K562 (cell line): ENCODE measurements around the gene NUP214. TPM values are rescaled to one million over a fixed set of nuclear protein-coding genes. Genes with fewer than 3 reads are reported as not detected.

ENCODE experiments used
- ATAC-seq: fragments of 200-7000 bp; cut with Tn5 transposase; 3 replicates; pipeline ENCODE4 v1.9.1; 2020; ENCODE audit warnings: moderate library complexity
- BruUV-seq: library from RNA; stranded (reverse); fragments of 400-500 nt; replicated peaks from 2 replicates; lab custom pipeline; 2021; lab: Mats Ljungman, UMichigan
- CTCF ChIA-PET: fragments of 300-600 bp; formaldehyde crosslinking; extraction: SDS; loops from one replicate; lab custom pipeline; 2021; ENCODE audit warnings: low intra/inter-chr PET ratio; lab: Yijun Ruan, JAX
- POLR2A ChIA-PET: fragments of 300-600, 350-650 bp; sonication (Branson Sonifier 250); formaldehyde crosslinking; extraction: SDS; loops from one replicate; lab custom pipeline; 2021; ENCODE audit warnings: antibody characterized with exemption, inconsistent platforms; lab: Yijun Ruan, JAX
- DNase-seq, 4 experiments: peaks; one replicate each; pipeline versions ENCODE4 v3.0.0 to v3.0.0-alpha.2; 2011 to 2018; ENCODE audit warnings: low spot score in 3 of 4, mixed read lengths in 3 of 4; ENCODE audit errors: extremely low read depth in 1 of 4
- FAIRE-seq: peaks from 2 replicates; lab custom pipeline; 2011; peaks lifted over from hg19 to GRCh38; lab: Jason Lieb, UNC
- H2AFZ ChIP-seq: 2 replicates; pipeline ENCODE4 v1.6.0; 2011; ENCODE audit warnings: low read depth, low read length, control low read depth, inconsistent platforms
- H3K27ac ChIP-seq: fragments of 200-600 bp; 3 replicates; pipeline ENCODE4 v1.8.0; 2011; ENCODE audit warnings: low read depth, mild to moderate bottlenecking, control low read depth, inconsistent platforms, low read length, moderate library complexity, mixed read lengths; ENCODE audit errors: extremely low read depth
- H3K27me3 ChIP-seq, 2 experiments: fragments of 300-600 bp in 1 of 2; 2 replicates in 1 of 2; 3 replicates in 1 of 2; pipeline versions ENCODE4 v1.6.0 to v1.8.0; 2011; ENCODE audit warnings: inconsistent platforms in 2 of 2, low read length in 2 of 2, mild to moderate bottlenecking in 1 of 2, mixed read lengths in 1 of 2, moderate library complexity in 1 of 2; ENCODE audit not compliant: control insufficient read depth in 2 of 2, insufficient read depth in 2 of 2
- H3K36me3 ChIP-seq: fragments of 300-600 bp; 3 replicates; pipeline ENCODE4 v1.8.0; 2011; ENCODE audit warnings: mild to moderate bottlenecking, low read length, inconsistent platforms; ENCODE audit not compliant: control insufficient read depth, insufficient read depth
- H3K4me1 ChIP-seq, 2 experiments: fragments of 200-600 bp in 1 of 2; replicated peaks in 1 of 2; 2 replicates in 1 of 2; 3 replicates in 1 of 2; pipeline versions ENCODE4 v1.5.1 to v1.8.0; 2011; ENCODE audit warnings: inconsistent platforms in 2 of 2, low read length in 2 of 2, mild to moderate bottlenecking in 1 of 2, mixed read lengths in 1 of 2, moderate library complexity in 1 of 2; ENCODE audit not compliant: control insufficient read depth in 2 of 2, insufficient read depth in 2 of 2
- H3K4me2 ChIP-seq: 2 replicates; pipeline ENCODE4 v1.6.1; 2011; ENCODE audit warnings: low read length, control low read depth, inconsistent platforms, mixed read lengths; ENCODE audit not compliant: insufficient read depth
- H3K4me3 ChIP-seq: fragments of 200-600 bp; sonication (generic), shearing (Covaris generic); 2 replicates; pipeline ENCODE4 v1.5.1; 2016; ENCODE audit warnings: control low read depth, inconsistent platforms
- H3K79me2 ChIP-seq: fragments of 200-600 bp; 3 replicates; pipeline ENCODE4 v1.8.0; 2011; ENCODE audit warnings: low read length, inconsistent platforms; ENCODE audit not compliant: control insufficient read depth, insufficient read depth
- H3K9ac ChIP-seq, 2 experiments: 2 replicates each; pipeline versions ENCODE4 v1.6.0 to v1.6.1; 2011; ENCODE audit warnings: low read depth in 2 of 2, low read length in 2 of 2, control low read depth in 1 of 2, inconsistent platforms in 1 of 2, mild to moderate bottlenecking in 1 of 2, mixed read lengths in 1 of 2; ENCODE audit not compliant: insufficient read depth in 1 of 2
- H3K9me1 ChIP-seq: one replicate; pipeline ENCODE4 v1.6.0; 2011; ENCODE audit warnings: inconsistent platforms, mild to moderate bottlenecking, low read length, moderate library complexity; ENCODE audit not compliant: control insufficient read depth, insufficient read depth
- H3K9me3 ChIP-seq: replicated peaks from 2 replicates; pipeline ENCODE4 v1.5.1; 2011; ENCODE audit warnings: low read depth, low read length, inconsistent platforms; ENCODE audit not compliant: control insufficient read depth, insufficient read depth
- H4K20me1 ChIP-seq: replicated peaks from 2 replicates; pipeline ENCODE4 v1.6.1; 2011; ENCODE audit warnings: low read length, inconsistent platforms, mixed read lengths; ENCODE audit not compliant: control insufficient read depth, insufficient read depth
- BACH1 ChIP-seq: fragments of 200-800 bp; sonication (Bioruptor generic); IDR thresholded peaks from 2 replicates; pipeline ENCODE4 v1.6.1; 2016; ENCODE audit warnings: missing genetic modification characterization, missing compliant biosample characterization
- BHLHE40 ChIP-seq: IDR thresholded peaks from 2 replicates; pipeline ENCODE4 v1.6.1; 2011; ENCODE audit warnings: low read length, improper control_type of control experiment
- CHD2 ChIP-seq: IDR thresholded peaks from 2 replicates; pipeline ENCODE4 v1.6.1; 2011; ENCODE audit warnings: low read depth, low read length
- GTF2F1 ChIP-seq: IDR thresholded peaks from 2 replicates; pipeline ENCODE4 v1.6.1; 2011; ENCODE audit warnings: low read depth, low read length, improper control_type of control experiment
- JUND ChIP-seq, 2 experiments: IDR thresholded peaks; 2 replicates in 1 of 2; 3 replicates in 1 of 2; pipeline ENCODE4 v1.6.1; 2011; ENCODE audit warnings: borderline replicate concordance in 2 of 2, low read depth in 2 of 2, low read length in 2 of 2, improper control_type of control experiment in 1 of 2, missing biosample characterization in 1 of 2, missing genetic modification characterization in 1 of 2, missing genetic modification reagents in 1 of 2
- L3MBTL2 ChIP-seq: fragments of 450-650 bp; IDR thresholded peaks from 2 replicates; pipeline ENCODE4 v1.6.1; 2016; ENCODE audit warnings: mild to moderate bottlenecking, moderate library complexity
- SIN3B ChIP-seq: fragments of 450-650 bp; IDR thresholded peaks from 2 replicates; pipeline ENCODE4 v1.6.1; 2017; ENCODE audit warnings: low read depth, mild to moderate bottlenecking, moderate library complexity
- SLC30A9 ChIP-seq: fragments of 250-450 bp; sonication (Bioruptor Pico); IDR thresholded peaks from 2 replicates; pipeline ENCODE4 v1.8.0; 2022; ENCODE audit warnings: mild to moderate bottlenecking, moderate library complexity
- SMAD4 ChIP-seq: fragments of 250-450 bp; sonication (Bioruptor Pico); conservative IDR thresholded peaks from 2 replicates; pipeline ENCODE4 v1.8.0; 2021; ENCODE audit warnings: inconsistent platforms, mild to moderate bottlenecking, moderate library complexity
- TSC22D4 ChIP-seq: fragments of 450-650 bp; IDR thresholded peaks from 2 replicates; pipeline ENCODE4 v1.6.1; 2016; ENCODE audit warnings: missing genetic modification characterization, missing biosample characterization, control low read depth
- ZNF263 ChIP-seq: sonication (generic); formaldehyde crosslinking; IDR thresholded peaks from 2 replicates; pipeline ENCODE4 v1.8.0; 2022; ENCODE audit warnings: mild to moderate bottlenecking, missing genetic modification reagents, borderline replicate concordance
- WGBS: fragments of 100-300 bp; shearing (Covaris generic); methylation state at CpG from one replicate; pipeline ENCODE4 v1.1.6; 2016; ENCODE audit warnings: low coverage, mixed read lengths; ENCODE audit not compliant: insufficient coverage; ENCODE audit errors: missing lambda C conversion rate; 5-methylcytosine and 5-hydroxymethylcytosine counted together
- in situ Hi-C: fragments of 300-500 bp; cut with MboI; formaldehyde crosslinking; loops from 4 replicates; pipeline ENCODE4 v1.15.0; 2018; ENCODE audit warnings: inconsistent platforms, mixed read lengths
- intact Hi-C: fragments of 100-400 bp; cut with micrococcal nuclease; formaldehyde crosslinking; loops from 2 replicates; pipeline ENCODE4 v1.14.2; 2022
- polyA plus RNA-seq, 8 experiments: library from polyadenylated mRNA; depleted of rRNA in 4 of 8; stranded (reverse) in 5 of 8; unstranded in 3 of 8; fragments of >200 nt; fragmentation: Nextera tagmentation in 2 of 8; fragmentation: Illumina TruSeq in 1 of 8; extraction: Ambion mirVana in 2 of 8; extraction: Trizol in 1 of 8; gene quantifications; 2 replicates each; pipeline versions ENCODE4 v1.2.1 to v1.2.3, GENCODE V29; 2011 to 2014; ENCODE audit warnings: inconsistent platforms in 1 of 8, missing spikeins in 1 of 8
- total RNA-seq, 7 experiments: library from RNA; depleted of rRNA in 6 of 7; stranded (reverse); fragments of >200 nt in 6 of 7; fragmentation: Illumina TruSeq in 2 of 7; extraction: Trizol in 2 of 7; gene quantifications; 2 replicates each; pipeline versions ENCODE4 v1.2.1 to v1.2.3, GENCODE V29; 2011 to 2021; ENCODE audit warnings: low replicate concordance in 1 of 7
- TF ChIP-seq, protein P1 (sequence below): sonication (generic); formaldehyde crosslinking; IDR thresholded peaks from 2 replicates; pipeline ENCODE4 v1.8.1; 2023; ENCODE audit warnings: mild to moderate bottlenecking, missing genetic modification reagents

Gene NUP214
- total and polyA plus RNA-seq, 9 of the 15 experiments (the other 6 are each of a cell fraction or from before 2014, with no cell fraction given), result 56.9 to 332 (median 97.1) TPM

- H4K20me1 ChIP-seq, result 0 out of 2 replicates have a peak, but pooled peaks cover 7% of the 10 kb centered on the region
- 0 out of 2 replicates have a peak, but pooled peaks have one; percentile 7 for TF ChIP-seq JUND (IDR thresholded peaks at IDR 0.05; ENCODE audit: borderline replicate concordance, low read depth, low read length)
- TF ChIP-seq JUND (tag; IDR thresholded peaks at IDR 0.05; ENCODE audit: borderline replicate concordance, low read depth, low read length), result no peak
- TF ChIP-seq, protein P1, sequence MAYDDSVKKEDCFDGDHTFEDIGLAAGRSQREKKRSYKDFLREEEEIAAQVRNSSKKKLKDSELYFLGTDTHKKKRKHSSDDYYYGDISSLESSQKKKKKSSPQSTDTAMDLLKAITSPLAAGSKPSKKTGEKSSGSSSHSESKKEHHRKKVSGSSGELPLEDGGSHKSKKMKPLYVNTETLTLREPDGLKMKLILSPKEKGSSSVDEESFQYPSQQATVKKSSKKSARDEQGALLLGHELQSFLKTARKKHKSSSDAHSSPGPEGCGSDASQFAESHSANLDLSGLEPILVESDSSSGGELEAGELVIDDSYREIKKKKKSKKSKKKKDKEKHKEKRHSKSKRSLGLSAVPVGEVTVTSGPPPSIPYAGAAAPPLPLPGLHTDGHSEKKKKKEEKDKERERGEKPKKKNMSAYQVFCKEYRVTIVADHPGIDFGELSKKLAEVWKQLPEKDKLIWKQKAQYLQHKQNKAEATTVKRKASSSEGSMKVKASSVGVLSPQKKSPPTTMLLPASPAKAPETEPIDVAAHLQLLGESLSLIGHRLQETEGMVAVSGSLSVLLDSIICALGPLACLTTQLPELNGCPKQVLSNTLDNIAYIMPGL (CRISPR knock-in tag), result peak; percentile 35; the same call in 1 of the 2 replicates
- TF ChIP-seq L3MBTL2, result no peak
- TF ChIP-seq SIN3B, result no peak
- TF ChIP-seq SMAD4, result no peak
- TF ChIP-seq ZNF263 (CRISPR knock-in tag), result no peak
- peak; percentile 42; the same call in 1 of the 2 replicates for TF ChIP-seq GTF2F1
- TF ChIP-seq SLC30A9, result no peak
- no peak for TF ChIP-seq BACH1 (tag)
- TF ChIP-seq TSC22D4, result no peak
- TF ChIP-seq CHD2, result peak; percentile 20; the same call in 1 of the 2 replicates
- 0 out of 2 replicates have a peak, but pooled peaks have one; percentile 32 for TF ChIP-seq BHLHE40
- no peaks in the 10 kb centered on the region for H3K9me3 ChIP-seq
- H3K9ac ChIP-seq, result peak overlapping the region in 1 of 2 experiments; percentile 5; a peak in 2 of 4 replicates
- in situ Hi-C loops (no loop called here), intact Hi-C loops (no loop called here)
- no TSS peak for BruUV-seq
- no peak overlapping the region for H2AFZ ChIP-seq
- no peaks in the 10 kb centered on the region for H3K79me2 ChIP-seq
- peaks cover 3 to 31% of the 10 kb centered on the region in 2 experiments; a peak in 3 of 5 replicates for H3K4me1 ChIP-seq
- DNase-seq, result no peak
- ATAC-seq, result peak; percentile 1; the same call in 2 of the 3 replicates
- no peak overlapping the region for H3K27ac ChIP-seq
- no peak for FAIRE-seq
- H3K27me3 ChIP-seq, result peaks cover 0 to 6% of the 10 kb centered on the region in 2 experiments; a peak in 2 of 5 replicates
- POLR2A ChIA-PET, result interaction anchor here (0.6 to 11.4 kb wide), 14 partner anchors 9 to 180 kb away, joined by 3 to 156 read pairs (median 4); no protein-coding TSS in a partner anchor
- CTCF ChIA-PET, result interaction anchor here (0.6 kb wide), 1 partner anchor 1168 kb away, joined by 3 read pairs; no protein-coding TSS in a partner anchor
- WGBS, result 82% methylated on average over 16 of the region's 16 CpGs
- H3K36me3 ChIP-seq, result peaks cover 51% of the 10 kb centered on the region
- H3K4me2 ChIP-seq, result no peak overlapping the region
- peaks cover 3% of the 10 kb centered on the region for H3K9me1 ChIP-seq
- no peak overlapping the region for H3K4me3 ChIP-seq
These were observed 109.6 kb downstream of the NUP214 start for GRCh38 chr9:131234799-131235479.
